Upper lobe of left lung (tissue), 6 donors: ENCODE data around the gene CDH8. TPM values are rescaled to one million over a fixed set of nuclear protein-coding genes. Genes with fewer than 3 reads are reported as not detected.
A peak's percentile ranks its signal among the peaks of the same experiment; 100 is the strongest.
"Not testable (repeated sequence)": the region's sequence is repeated elsewhere in the genome, so short reads cannot be mapped to it uniquely, and the experiment has no call there.

Experiments
- ATAC-seq, 2 donors: fragments of 200-7000 bp; cut with Tn5 transposase; one replicate each; pipeline ENCODE4 v1.9.1; 2022; ENCODE audit warnings: mild to moderate bottlenecking in 2 of 2, moderate library complexity in 2 of 2; ENCODE audit not compliant: low FRiP score in 2 of 2
- DNase-seq, 2 donors: peaks; one replicate each; pipeline ENCODE4 v3.0.0-alpha.2; 2019 to 2020
- H3K27ac ChIP-seq, 4 donors: fragments of 200-600 bp; sonication (generic); one replicate each; pipeline ENCODE4 v1.5.1; 2016 to 2019
- H3K27me3 ChIP-seq, 4 donors: fragments of 200-600 bp; sonication (generic); one replicate each; pipeline ENCODE4 v1.5.1; 2017 to 2019
- H3K36me3 ChIP-seq, 4 donors: fragments of 200-600 bp; sonication (generic); one replicate each; pipeline ENCODE4 v1.5.1; 2016 to 2019
- H3K4me1 ChIP-seq, 4 donors: fragments of 200-600 bp; sonication (generic); one replicate each; pipeline ENCODE4 v1.5.1; 2018 to 2019
- H3K4me3 ChIP-seq, 4 donors: fragments of 200-600 bp; sonication (generic); one replicate each; pipeline ENCODE4 v1.5.1; 2017 to 2019; ENCODE audit warnings: mild to moderate bottlenecking in 2 of 4, moderate library complexity in 1 of 4
- H3K9me3 ChIP-seq, 4 donors: fragments of 200-600 bp; sonication (generic); one replicate each; pipeline ENCODE4 v1.5.1; 2018 to 2019
- CTCF ChIP-seq, 6 experiments: fragments of 450-650 bp in 4 of 6; fragments of 200-600 bp in 2 of 6; sonication (generic) in 2 of 6; IDR thresholded peaks; one replicate each; pipeline ENCODE4 v1.5.1; 2016 to 2019; ENCODE audit warnings: antibody characterized with exemption in 6 of 6
- EP300 ChIP-seq, 4 donors: sonication (generic); formaldehyde crosslinking; IDR thresholded peaks; one replicate each; pipeline ENCODE4 v1.5.1; 2017; ENCODE audit warnings: antibody characterized with exemption in 4 of 4, control low read depth in 2 of 4
- POLR2A ChIP-seq, 4 donors: fragments of 450-650 bp; IDR thresholded peaks; one replicate each; pipeline ENCODE4 v1.5.1; 2016 to 2017; ENCODE audit warnings: antibody characterized with exemption in 4 of 4, mild to moderate bottlenecking in 2 of 4
- POLR2AphosphoS5 ChIP-seq, 2 donors: sonication (generic); formaldehyde crosslinking; IDR thresholded peaks; one replicate each; pipeline ENCODE4 v1.5.1; 2017; ENCODE audit warnings: antibody characterized with exemption in 2 of 2
- WGBS, 2 donors: methylation state at CpG; one replicate each; pipeline ENCODE4 v1.1.5; 2017 to 2018; 5-methylcytosine and 5-hydroxymethylcytosine counted together
- total RNA-seq, 6 donors: library from RNA; depleted of rRNA in 4 of 6; stranded (reverse); fragments of >200 nt in 4 of 6; gene quantifications; one replicate each; pipeline versions ENCODE4 v1.1.0 to v1.2.1, GENCODE V29; 2016 to 2021
- donor health status: DM: no; HTN: no; CAD: no; lungs with moderate emphysema.
- donor health status: DM: no; HTN: yes; CAD: no; lungs with severe emphysema.

Gene CDH8
- total RNA-seq, 6 donors from 2014 or later: 0.10 to 1.8 (median 0.31) TPM; not detected in 1

DNA sequence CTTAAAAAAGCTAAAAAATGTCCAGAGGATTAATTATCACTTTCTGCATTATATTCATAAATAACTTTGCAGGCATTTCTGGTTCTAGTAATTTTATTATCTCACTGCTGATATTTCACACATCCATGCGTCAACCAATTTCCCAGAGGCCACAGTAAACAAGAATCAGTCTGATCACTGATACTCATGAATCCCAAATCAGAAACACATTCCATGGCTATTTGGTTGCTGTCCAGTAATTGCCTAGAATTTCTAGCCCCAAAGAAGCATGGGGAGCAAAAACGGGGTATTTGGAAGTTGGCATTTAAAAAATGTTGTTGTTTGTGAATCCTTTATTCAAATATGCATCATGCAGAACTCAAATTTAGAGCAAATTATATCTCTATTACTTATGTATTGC is 244.8 kb downstream of the CDH8 start:
- DNase-seq (no peak), ATAC-seq (no peak)
- no peak for TF ChIP-seq EP300 (IDR thresholded peaks at IDR 0.05)
- TF ChIP-seq POLR2A (IDR thresholded peaks at IDR 0.05): no peak
- TF ChIP-seq POLR2AphosphoS5 (IDR thresholded peaks at IDR 0.05): no peak
- TF ChIP-seq CTCF (IDR thresholded peaks at IDR 0.05): no peak
- Histone ChIP-seq H3K4me1 (no peaks in the 10 kb centered on the region), H3K27ac (no peak overlapping the region), H3K4me3 (no peak overlapping the region), H3K27me3 (no peaks in the 10 kb centered on the region), H3K36me3 (no peaks in the 10 kb centered on the region), H3K9me3 (no peaks in the 10 kb centered on the region)
- WGBS, 2 donors: 65 to 75% methylated on average over 2 of the region's 2 CpGs

- 95% methylated on average over 16 of the region's 16 CpGs for WGBS, 2 donors
- not testable (repeated sequence) for H3K36me3 ChIP-seq, H3K4me3 ChIP-seq, H3K27ac ChIP-seq, ATAC-seq, H3K27me3 ChIP-seq, H3K9me3 ChIP-seq, H3K4me1 ChIP-seq
- DNase-seq: peak in 1 of 2 donors; percentile 13
Observed at GRCh38 chr16:61781855-61782254, 254.4 kb downstream of the CDH8 start.

DNA sequence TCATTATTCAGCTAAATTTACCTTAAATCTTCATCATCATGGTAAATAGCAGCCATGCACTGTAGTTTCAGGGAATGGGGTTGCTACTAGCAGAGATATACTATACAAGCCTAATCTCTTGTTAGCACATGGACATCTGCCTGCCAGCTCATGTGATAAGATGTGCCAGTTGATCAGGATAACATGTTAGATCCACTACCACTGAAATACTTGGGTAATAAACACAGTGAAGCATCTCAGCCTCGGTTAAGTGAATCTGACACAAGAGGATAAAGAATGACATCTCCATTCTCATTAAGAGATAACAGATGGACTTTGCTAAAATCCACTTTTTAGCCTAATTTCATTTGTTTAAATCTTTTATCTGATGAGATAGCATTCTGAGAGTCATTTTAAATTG is 256.1 kb downstream of the CDH8 start:
- Histone ChIP-seq H3K9me3 (no peaks in the 10 kb centered on the region), H3K27ac (no peak overlapping the region), H3K4me3 (no peak overlapping the region), H3K36me3 (no peaks in the 10 kb centered on the region), H3K4me1 (no peaks in the 10 kb centered on the region), H3K27me3 (no peaks in the 10 kb centered on the region)
- ATAC-seq (no peak), DNase-seq (no peak)
- WGBS, 2 donors: 52 to 59% methylated on average over 1 of the region's 1 CpG
- TF ChIP-seq EP300 (IDR thresholded peaks at IDR 0.05) (no peak), CTCF (IDR thresholded peaks at IDR 0.05) (no peak), POLR2AphosphoS5 (IDR thresholded peaks at IDR 0.05) (no peak), POLR2A (IDR thresholded peaks at IDR 0.05) (no peak)

DNA sequence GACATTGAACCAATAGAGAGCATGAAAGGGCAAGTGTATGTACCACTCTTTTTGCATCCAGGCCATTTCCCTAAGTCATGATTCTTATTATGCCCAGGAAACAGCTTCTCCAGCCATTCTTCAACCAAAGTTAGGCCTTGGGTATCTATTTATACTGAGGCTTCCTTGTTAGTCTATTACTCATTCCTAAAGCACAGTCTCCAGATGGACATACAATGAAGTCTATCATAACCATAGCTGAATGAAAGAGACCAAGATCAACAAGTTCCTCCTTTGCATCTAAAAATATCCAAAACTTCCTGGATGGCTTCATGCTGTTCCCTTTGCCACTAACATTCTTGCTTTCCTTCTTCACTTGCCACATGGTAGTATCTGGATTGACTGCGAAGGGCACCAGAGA is 265.9 kb downstream of the CDH8 start:
- no peak for ATAC-seq
- 61 to 69% methylated on average over 1 of the region's 1 CpG for WGBS, 2 donors
- Histone ChIP-seq H3K4me3 (no peak overlapping the region), H3K27ac (no peak overlapping the region), H3K27me3 (no peaks in the 10 kb centered on the region), H3K36me3 (no peaks in the 10 kb centered on the region), H3K9me3 (no peaks in the 10 kb centered on the region), H3K4me1 (no peaks in the 10 kb centered on the region)
- TF ChIP-seq EP300 (IDR thresholded peaks at IDR 0.05) (no peak), POLR2A (IDR thresholded peaks at IDR 0.05) (no peak), CTCF (IDR thresholded peaks at IDR 0.05) (no peak), POLR2AphosphoS5 (IDR thresholded peaks at IDR 0.05) (no peak)
- no peak for DNase-seq

DNA sequence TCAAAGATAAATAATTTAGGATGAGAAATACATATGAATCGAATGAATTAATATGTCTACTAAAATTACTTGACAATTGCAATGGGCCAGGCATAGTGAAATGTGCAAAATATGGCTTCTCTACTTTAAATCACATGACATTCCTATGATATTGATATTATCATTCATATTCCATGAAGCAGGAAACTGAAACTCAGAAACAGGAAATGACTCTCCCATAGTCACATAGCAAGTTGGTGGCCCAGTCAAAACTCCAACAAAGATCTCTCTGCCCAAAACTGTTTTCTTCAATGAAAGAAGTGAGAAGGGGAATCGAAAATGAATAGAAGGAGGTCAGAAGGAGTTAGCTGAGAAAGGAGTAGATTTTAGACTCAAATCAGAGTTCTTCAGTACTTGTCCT is 272.2 kb downstream of the CDH8 start:
- Histone ChIP-seq H3K4me1 (no peaks in the 10 kb centered on the region), H3K36me3 (no peaks in the 10 kb centered on the region), H3K27ac (no peak overlapping the region), H3K27me3 (no peaks in the 10 kb centered on the region), H3K9me3 (no peaks in the 10 kb centered on the region), H3K4me3 (no peak overlapping the region)
- TF ChIP-seq POLR2A (IDR thresholded peaks at IDR 0.05) (no peak), CTCF (IDR thresholded peaks at IDR 0.05) (no peak), EP300 (IDR thresholded peaks at IDR 0.05) (no peak), POLR2AphosphoS5 (IDR thresholded peaks at IDR 0.05) (no peak)
- WGBS, 2 donors: 85 to 89% methylated on average over 2 of the region's 2 CpGs
- DNase-seq (no peak), ATAC-seq (no peak)
